Smooth muscle cell (in vitro differentiated cells): ENCODE results near the gene ZNF622. TPM values are rescaled to one million over a fixed set of nuclear protein-coding genes. Genes with fewer than 3 reads are reported as not detected.

Source experiments
- DNase-seq: peaks from one replicate; lab custom pipeline; 2025; ENCODE audit not compliant: unreplicated experiment; lab: John Stamatoyannopoulos, UW
- H2AFZ ChIP-seq: fragments of 200-600 bp; sonication (generic); 2 replicates; pipeline ENCODE4 v1.6.0; 2016; ENCODE audit warnings: antibody characterized with exemption, low read depth, mild to moderate bottlenecking
- H3F3A ChIP-seq: fragments of 200-600 bp; sonication (generic); 2 replicates; pipeline ENCODE4 v1.6.0; 2017; ENCODE audit warnings: antibody characterized with exemption, low read depth
- H3K27ac ChIP-seq: fragments of 200-600 bp; sonication (generic); 2 replicates; pipeline ENCODE4 v1.5.1; 2016; ENCODE audit warnings: low read depth, mild to moderate bottlenecking
- H3K27me3 ChIP-seq: fragments of 200-600 bp; sonication (generic); 2 replicates; pipeline ENCODE4 v1.6.1; 2016; ENCODE audit warnings: low read depth, mild to moderate bottlenecking
- H3K36me3 ChIP-seq: fragments of 200-600 bp; sonication (generic); 2 replicates; pipeline ENCODE4 v1.5.1; 2016; ENCODE audit warnings: low read depth
- H3K4me1 ChIP-seq: fragments of 200-600 bp; sonication (generic); 2 replicates; pipeline ENCODE4 v1.5.1; 2016; ENCODE audit warnings: low read depth
- H3K4me2 ChIP-seq: fragments of 200-600 bp; sonication (generic); 2 replicates; pipeline ENCODE4 v1.6.0; 2016; ENCODE audit warnings: mild to moderate bottlenecking
- H3K4me3 ChIP-seq: fragments of 200-600 bp; sonication (generic); 2 replicates; pipeline ENCODE4 v1.5.1; 2016; ENCODE audit warnings: mild to moderate bottlenecking
- H3K79me2 ChIP-seq: fragments of 200-600 bp; sonication (generic); 2 replicates; pipeline ENCODE4 v1.6.0; 2016; ENCODE audit warnings: low read depth, mild to moderate bottlenecking
- H3K9ac ChIP-seq: fragments of 200-600 bp; sonication (generic); 2 replicates; pipeline ENCODE4 v1.6.0; 2016; ENCODE audit warnings: low read depth
- H3K9me3 ChIP-seq: fragments of 200-600 bp; sonication (generic); replicated peaks from 2 replicates; pipeline ENCODE4 v1.5.1; 2016; ENCODE audit warnings: low read depth
- H4K20me1 ChIP-seq: fragments of 200-600 bp; sonication (generic); 2 replicates; pipeline ENCODE4 v1.6.0; 2016; ENCODE audit warnings: low read depth
- CTCF ChIP-seq: fragments of 200-600 bp; sonication (generic); IDR thresholded peaks from 2 replicates; pipeline ENCODE4 v1.5.1; 2017; ENCODE audit warnings: borderline replicate concordance, mild to moderate bottlenecking, antibody characterized with exemption; ENCODE audit not compliant: insufficient read depth, poor library complexity, severe bottlenecking
- WGBS: methylation state at CpG from one replicate; pipeline ENCODE4 v1.1.7; 2016; ENCODE audit warnings: low lambda C conversion rate; 5-methylcytosine and 5-hydroxymethylcytosine counted together
- polyA plus RNA-seq: library from polyadenylated mRNA; unstranded; fragments of >200 nt; fragmentation: Nextera tagmentation; extraction: Ambion mirVana; gene quantifications from 2 replicates; pipeline ENCODE4 v1.2.1, GENCODE V29; 2016
- total RNA-seq: library from RNA; depleted of rRNA; stranded (reverse); fragments of >200 nt; gene quantifications from 2 replicates; pipeline ENCODE4 v1.2.3, GENCODE V29; 2014

Gene ZNF622
- total and polyA plus RNA-seq, 2 experiments from 2014 or later, result 38.0 to 68.0 TPM

- peak overlapping the region; percentile 46 for H3K27ac ChIP-seq
- peaks cover 36% of the 10 kb centered on the region for H3K79me2 ChIP-seq
- H3K9ac ChIP-seq, result no peak overlapping the region
- no peaks in the 10 kb centered on the region for H3K27me3 ChIP-seq
- peaks cover 78% of the 10 kb centered on the region for H4K20me1 ChIP-seq
- peaks cover 22% of the 10 kb centered on the region for H3K36me3 ChIP-seq
- H3K4me2 ChIP-seq, result no peak overlapping the region
- H3K4me3 ChIP-seq, result no peak overlapping the region
- no peak for TF ChIP-seq CTCF
- H2AFZ ChIP-seq, result no peak overlapping the region
- H3K4me1 ChIP-seq, result no peaks in the 10 kb centered on the region
- H3K9me3 ChIP-seq, result no peaks in the 10 kb centered on the region
- WGBS, result 93% methylated on average over 5 of the region's 5 CpGs
- H3F3A ChIP-seq, result peaks cover 3% of the 10 kb centered on the region
- DNase-seq, result no peak
These were observed 9.9 kb downstream of the ZNF622 start for GRCh38 chr5:16455668-16456067.

GRCh38 chr5:16454686-16455085 is 10.9 kb downstream of the ZNF622 start:
- Histone ChIP-seq H3K4me3 (no peak overlapping the region), H3K79me2 (peaks cover 28% of the 10 kb centered on the region), H3K9me3 (no peaks in the 10 kb centered on the region), H3K27me3 (no peaks in the 10 kb centered on the region), H3K36me3 (peaks cover 31% of the 10 kb centered on the region), H4K20me1 (peaks cover 68% of the 10 kb centered on the region), H3K9ac (no peak overlapping the region), H3K27ac (no peak overlapping the region), H3F3A (peaks cover 3% of the 10 kb centered on the region), H3K4me2 (no peak overlapping the region), H2AFZ (no peak overlapping the region), H3K4me1 (no peaks in the 10 kb centered on the region)
- no peak for DNase-seq
- no peak for TF ChIP-seq CTCF
- 91% methylated on average over 4 of the region's 4 CpGs for WGBS

- Histone ChIP-seq H2AFZ (no peak overlapping the region), H3F3A (no peaks in the 10 kb centered on the region), H3K36me3 (peaks cover 40% of the 10 kb centered on the region), H4K20me1 (peaks cover 58% of the 10 kb centered on the region), H3K4me1 (no peaks in the 10 kb centered on the region), H3K4me3 (no peak overlapping the region), H3K9ac (no peak overlapping the region), H3K27me3 (no peaks in the 10 kb centered on the region), H3K79me2 (peaks cover 19% of the 10 kb centered on the region), H3K4me2 (no peak overlapping the region), H3K27ac (no peak overlapping the region), H3K9me3 (no peaks in the 10 kb centered on the region)
- DNase-seq, result no peak
- TF ChIP-seq CTCF, result no peak
These were observed 12.0 kb downstream of the ZNF622 start for GRCh38 chr5:16453609-16454008.

- Histone ChIP-seq H3K4me2 (no peak overlapping the region), H3K27ac (no peak overlapping the region), H4K20me1 (peaks cover 23% of the 10 kb centered on the region), H3K9ac (no peak overlapping the region), H3K4me1 (no peaks in the 10 kb centered on the region), H3K36me3 (peaks cover 35% of the 10 kb centered on the region), H3K27me3 (no peaks in the 10 kb centered on the region), H2AFZ (no peak overlapping the region), H3K4me3 (no peak overlapping the region), H3K9me3 (no peaks in the 10 kb centered on the region), H3K79me2 (peaks cover 9% of the 10 kb centered on the region), H3F3A (no peaks in the 10 kb centered on the region)
- 97% methylated on average over 2 of the region's 2 CpGs for WGBS
- TF ChIP-seq CTCF, result no peak
- DNase-seq, result no peak
These were observed 15.4 kb downstream of the ZNF622 start for GRCh38 chr5:16450163-16450562.
